DND-41 (cell line): ENCODE data around the gene ZSCAN23.
"Not testable (repeated sequence)": the region's sequence is repeated elsewhere in the genome, so short reads cannot be mapped to it uniquely, and the experiment has no call there.

Experiments
- EZH2 ChIP-seq: IDR thresholded peaks from 3 replicates; pipeline ENCODE4 v1.6.1; 2012; ENCODE audit warnings: borderline replicate concordance, low read depth, mild to moderate bottlenecking, moderate library complexity, low read length, inconsistent platforms; ENCODE audit not compliant: severe bottlenecking
- TF ChIP-seq, protein P1 (sequence below): IDR thresholded peaks from 2 replicates; pipeline ENCODE4 v1.5.1; 2012; ENCODE audit warnings: borderline replicate concordance, low read length, moderate library complexity, mild to moderate bottlenecking; ENCODE audit not compliant: poor library complexity, severe bottlenecking; ENCODE audit errors: extremely low read depth

- TF ChIP-seq, protein P1, sequence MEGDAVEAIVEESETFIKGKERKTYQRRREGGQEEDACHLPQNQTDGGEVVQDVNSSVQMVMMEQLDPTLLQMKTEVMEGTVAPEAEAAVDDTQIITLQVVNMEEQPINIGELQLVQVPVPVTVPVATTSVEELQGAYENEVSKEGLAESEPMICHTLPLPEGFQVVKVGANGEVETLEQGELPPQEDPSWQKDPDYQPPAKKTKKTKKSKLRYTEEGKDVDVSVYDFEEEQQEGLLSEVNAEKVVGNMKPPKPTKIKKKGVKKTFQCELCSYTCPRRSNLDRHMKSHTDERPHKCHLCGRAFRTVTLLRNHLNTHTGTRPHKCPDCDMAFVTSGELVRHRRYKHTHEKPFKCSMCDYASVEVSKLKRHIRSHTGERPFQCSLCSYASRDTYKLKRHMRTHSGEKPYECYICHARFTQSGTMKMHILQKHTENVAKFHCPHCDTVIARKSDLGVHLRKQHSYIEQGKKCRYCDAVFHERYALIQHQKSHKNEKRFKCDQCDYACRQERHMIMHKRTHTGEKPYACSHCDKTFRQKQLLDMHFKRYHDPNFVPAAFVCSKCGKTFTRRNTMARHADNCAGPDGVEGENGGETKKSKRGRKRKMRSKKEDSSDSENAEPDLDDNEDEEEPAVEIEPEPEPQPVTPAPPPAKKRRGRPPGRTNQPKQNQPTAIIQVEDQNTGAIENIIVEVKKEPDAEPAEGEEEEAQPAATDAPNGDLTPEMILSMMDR = not testable (repeated sequence)
- not testable (repeated sequence) for TF ChIP-seq EZH2
Measured at GRCh38 chr6:28469153-28469745, 26.0 kb upstream of the ZSCAN23 start.
